GM21576 (cell line): ENCODE measurements around the gene CD3E.

ENCODE experiments used
- ATAC-seq: cut with Tn5 transposase; IDR thresholded peaks from one replicate; pipeline ENCODE4 v1.9.1; 2021; ENCODE audit warnings: mild to moderate bottlenecking, moderate library complexity; ENCODE audit not compliant: unreplicated experiment

CD3E gene

DNA sequence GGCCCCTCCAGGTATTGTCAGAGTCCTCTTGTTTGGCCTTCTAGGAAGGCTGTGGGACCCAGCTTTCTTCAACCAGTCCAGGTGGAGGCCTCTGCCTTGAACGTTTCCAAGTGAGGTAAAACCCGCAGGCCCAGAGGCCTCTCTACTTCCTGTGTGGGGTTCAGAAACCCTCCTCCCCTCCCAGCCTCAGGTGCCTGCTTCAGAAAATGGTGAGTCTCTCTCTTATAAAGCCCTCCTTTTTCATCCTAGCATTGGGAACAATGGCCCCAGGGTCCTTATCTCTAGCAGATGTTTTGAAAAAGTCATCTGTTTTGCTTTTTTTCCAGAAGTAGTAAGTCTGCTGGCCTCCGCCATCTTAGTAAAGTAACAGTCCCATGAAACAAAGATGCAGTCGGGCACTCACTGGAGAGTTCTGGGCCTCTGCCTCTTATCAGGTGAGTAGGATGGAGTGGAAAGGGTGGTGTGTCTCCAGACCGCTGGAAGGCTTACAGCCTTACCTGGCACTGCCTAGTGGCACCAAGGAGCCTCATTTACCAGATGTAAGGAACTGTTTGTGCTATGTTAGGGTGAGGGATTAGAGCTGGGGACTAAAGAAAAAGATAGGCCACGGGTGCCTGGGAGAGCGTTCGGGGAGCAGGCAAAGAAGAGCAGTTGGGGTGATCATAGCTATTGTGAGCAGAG lies at the start of gene CD3E:
TSS of gene CD3E (plus strand) at position 163 of the 681 bp plus-strand sequence. CDS start at position 386, 223 bp downstream.
- ATAC-seq: no peak

DNA sequence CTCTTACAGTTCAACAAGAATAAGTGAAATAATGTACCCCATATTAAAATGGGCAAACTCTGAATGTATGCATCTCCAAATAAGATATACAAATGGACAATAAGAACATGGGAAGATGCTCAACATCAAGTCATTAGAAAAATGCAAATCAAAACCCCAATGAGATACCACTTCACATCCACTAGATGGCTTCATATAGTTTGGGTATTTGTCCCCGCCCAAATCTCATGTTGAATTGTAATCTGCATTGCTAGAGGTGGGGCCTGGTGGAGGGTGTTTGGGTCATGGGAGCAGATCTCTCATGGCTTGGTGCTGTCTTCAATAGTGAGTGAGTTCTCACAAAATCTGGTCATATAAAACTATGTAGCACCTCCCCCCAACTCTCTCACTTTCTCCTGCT lies 46.1 kb upstream of the CD3E start:
- no peak for ATAC-seq

DNA sequence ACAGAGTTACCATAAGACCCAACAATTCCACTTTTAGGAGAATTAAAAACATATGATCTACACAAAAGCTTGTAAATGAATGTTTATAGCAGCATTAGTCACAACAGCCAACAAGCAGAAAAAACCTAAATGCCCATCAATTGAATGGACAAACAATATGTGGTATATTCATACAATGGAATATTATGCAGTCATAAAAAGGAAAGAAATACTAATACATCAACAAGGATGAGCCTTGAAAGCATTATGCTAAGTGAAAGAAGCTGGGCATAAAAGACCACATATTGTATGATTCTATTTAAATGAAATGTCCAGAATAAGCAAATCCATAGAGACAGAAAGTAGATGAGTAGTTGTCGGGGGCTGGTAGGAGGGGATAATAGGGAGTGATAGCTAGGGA lies 45.4 kb upstream of the CD3E start:
- no peak for ATAC-seq

DNA sequence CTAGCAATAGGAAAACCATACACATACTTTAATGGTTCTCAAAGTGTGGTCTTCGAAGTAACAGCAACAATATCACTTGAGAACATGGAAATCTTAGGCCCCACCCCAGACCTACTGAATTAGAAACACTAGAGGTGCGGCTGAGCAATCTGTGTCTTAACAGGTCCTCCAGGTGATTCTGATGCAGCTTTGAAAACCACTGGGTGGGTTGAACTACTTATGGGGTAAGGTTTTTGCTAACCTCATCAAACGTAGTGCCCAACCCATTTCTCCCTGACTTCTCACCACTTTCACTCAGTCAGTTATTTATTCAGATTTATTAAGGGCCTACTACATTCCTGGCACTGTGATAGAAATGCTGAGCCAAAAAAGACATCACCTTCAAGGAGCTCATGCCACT lies 44.2 kb upstream of the CD3E start:
- ATAC-seq: no peak

DNA sequence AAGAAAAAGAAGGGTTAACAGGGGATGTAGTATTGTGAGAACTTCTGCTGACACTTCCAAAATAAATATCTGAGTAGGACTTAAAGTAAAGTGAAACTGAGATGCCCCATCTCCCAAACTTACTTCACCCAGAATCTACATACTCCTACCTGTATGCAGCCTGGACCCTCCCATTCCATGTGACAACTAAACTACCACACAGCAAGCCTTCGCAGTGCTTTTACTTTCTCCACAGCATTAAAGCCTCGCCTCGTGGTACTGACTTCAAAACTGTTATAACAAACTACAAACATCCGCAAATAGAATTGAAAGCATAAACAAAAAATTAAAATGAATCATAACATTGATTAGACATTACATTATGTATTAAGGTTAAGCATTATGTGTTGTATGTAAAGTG lies 41.4 kb upstream of the CD3E start:
- ATAC-seq: no peak

DNA sequence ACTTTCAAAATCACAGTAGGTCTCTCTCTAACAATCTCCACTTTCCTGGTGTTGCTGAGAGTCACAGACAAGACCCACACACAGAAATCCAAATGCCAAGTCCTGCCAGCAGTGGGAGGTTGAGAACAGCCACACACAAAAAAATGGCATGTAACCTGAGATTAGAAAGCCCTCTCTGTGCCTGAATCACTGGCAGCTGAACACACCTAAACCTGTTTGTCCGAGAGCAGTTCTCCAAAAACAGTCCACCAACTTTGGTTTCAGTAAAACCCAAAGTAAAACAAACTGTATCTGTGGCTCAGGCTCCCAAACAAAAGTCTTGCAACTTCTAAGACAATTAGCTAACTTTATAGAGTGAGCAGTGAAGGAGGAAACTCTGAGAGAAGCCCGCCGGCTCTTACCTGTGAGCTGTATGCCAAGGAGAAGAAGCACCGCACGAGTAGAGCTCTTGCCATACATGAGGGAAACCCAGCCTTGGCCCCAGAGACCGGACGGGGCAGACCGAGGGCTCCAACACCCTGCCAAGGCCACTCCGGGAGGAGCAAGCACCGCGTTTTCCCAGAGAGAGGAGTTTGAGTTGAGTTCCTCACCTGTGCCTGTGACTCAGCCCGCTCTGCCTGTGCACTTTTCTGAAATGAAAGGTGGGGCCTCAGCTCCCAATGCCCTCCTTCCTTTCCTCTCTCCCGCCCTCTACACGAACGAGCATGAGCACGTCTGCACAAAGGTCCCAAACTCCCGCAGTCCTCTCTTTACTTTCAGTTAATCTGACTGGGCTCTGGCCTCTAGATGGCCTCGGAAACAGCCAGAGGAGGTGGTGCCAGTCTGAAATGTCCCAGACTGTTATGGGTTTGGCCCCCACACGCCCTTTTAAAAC lies 40.6 kb upstream of the CD3E start, which contains the start of gene MPZL2:
TSS of gene MPZL2 (minus strand) at position 603 of the 874 bp plus-strand sequence. CDS start at position 459, 144 bp downstream.
- ATAC-seq: no peak

DNA sequence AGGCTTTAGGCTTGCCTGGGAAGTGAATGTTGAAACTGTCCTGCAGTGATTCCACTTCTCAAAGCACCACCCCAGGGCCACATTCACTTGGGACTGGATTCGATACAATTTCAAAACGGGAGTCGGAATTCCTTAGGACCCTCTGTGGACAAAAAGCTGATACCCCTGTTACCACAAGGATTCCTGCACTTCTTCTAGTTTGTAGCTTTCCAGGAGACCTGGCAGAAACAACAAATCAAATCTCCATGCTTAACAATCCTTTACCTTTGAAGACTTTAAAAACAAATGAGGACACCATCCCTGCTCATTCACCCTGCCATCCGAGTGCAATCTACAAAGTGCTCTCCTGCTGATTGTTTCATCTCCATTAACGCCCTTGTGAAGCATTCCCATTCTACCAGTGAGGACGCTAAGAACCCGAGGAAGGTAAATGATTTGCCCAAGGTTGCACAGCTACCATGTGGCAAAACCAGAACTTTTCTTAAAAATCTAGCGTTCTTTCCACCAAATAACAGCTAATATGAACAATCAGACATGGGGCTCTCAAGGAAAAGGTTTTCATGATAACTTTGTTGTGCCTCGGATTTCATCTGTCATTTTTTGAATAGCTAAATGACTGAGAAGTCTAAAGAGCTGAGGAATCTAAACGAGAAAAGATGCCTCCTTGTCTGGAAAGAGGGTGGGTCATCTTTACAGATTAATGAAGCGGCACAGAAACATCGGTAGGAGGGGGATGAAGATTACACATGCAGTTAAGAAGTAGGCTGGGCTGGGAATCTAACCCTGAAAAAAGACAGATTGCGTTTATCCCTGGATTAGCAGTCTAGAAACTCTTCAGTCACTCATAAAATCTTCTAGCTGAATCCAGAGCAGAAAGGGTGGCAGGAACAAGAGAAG lies 39.7 kb upstream of the CD3E start:
- ATAC-seq: no peak

DNA sequence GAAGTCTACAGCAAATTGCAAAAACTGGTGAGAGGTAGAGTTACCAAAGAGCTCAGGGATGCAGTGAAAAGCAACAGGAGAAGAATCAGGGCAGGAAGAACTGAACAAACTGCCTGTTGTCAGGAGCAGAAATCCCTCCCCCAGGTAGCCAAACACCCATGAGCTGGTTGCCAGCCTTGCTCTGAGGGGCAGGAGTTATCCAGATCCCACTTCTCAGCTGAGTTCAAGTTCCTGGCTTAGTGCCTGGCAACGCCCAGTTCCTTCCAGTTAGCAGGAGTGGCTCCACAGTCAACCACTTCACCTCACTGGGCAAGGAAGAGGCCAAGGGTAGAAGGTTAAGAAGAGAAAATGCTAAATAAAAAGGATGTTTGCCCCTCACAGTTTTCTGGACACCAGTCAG lies 38.6 kb upstream of the CD3E start:
- no peak for ATAC-seq

DNA sequence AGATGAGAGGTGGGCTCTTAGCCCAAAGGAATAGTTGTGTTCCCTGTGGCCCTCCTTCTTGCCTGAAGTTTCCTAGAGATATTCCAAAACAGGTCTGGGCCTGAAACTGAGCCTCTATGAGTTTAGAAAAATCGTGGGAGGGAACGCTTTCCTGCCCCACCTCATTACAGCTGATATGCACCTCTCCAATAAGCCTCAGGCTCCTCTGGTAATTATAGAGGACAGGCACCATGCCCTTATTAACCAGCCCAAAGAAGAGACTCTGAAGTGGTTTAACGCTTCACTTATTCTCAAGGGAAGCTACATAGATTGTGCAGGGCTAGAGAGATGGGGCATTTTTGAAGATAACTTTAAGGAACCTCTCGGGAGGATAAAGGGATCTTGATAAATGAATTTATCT lies 37.0 kb upstream of the CD3E start:
- no peak for ATAC-seq

DNA sequence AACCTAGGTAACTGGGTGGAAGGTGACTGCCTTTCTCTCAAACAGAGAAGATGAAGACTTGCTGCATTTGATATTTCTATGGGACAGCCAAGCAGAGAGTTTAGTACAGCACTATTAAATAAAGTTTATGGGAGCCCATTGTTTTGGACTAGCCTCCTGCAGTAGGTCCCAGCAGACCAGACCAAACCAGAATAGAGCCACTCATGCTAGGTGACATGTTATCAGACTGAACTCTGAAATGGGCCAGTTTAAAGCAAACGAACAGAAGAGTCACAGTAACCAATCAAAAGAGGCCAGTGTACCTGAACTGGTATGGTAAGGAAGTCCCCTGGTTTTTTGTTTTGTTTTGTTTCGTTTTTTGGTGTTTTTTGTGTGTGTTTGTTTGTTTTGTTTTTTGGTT lies 32.5 kb upstream of the CD3E start:
- ATAC-seq: no peak

DNA sequence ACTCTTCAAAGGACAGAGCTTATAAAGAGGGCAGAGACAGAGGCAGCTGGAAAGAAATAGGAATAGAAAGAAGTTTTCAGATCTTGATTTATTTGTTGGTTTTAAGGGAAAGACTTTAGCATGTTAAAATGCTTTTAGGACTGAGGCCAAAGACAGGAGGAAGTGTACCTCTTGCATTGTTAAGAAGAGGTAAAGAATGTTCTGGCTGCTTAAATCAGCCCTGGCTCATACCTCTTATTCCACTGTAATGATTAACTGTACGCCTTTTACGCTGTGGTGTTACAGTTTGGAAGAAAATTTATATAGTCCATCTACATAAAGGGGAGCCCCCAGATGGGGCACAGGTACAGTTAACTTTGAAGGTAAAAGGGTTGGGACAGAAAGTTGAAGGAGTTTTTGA lies 30.3 kb upstream of the CD3E start:
- ATAC-seq: no peak

DNA sequence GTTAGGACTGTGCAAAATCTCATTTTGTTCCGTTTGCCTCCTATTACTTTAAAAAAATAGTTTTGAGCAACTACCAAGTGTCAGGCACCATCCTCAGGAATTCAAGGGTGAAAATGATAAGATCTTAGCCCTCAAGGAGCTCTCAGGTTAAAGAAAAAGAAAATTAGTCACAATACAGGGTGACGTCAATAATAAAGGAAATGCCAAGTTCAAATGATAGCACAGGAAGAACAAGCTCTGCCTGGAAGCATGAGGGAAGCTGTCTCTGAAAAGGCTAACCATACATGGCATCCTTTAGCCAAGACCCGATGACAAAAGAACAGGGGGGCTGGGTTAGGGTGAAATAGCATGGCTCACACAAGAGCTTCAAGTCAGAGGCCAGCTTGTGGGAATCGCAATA lies 29.4 kb upstream of the CD3E start:
- no peak for ATAC-seq

DNA sequence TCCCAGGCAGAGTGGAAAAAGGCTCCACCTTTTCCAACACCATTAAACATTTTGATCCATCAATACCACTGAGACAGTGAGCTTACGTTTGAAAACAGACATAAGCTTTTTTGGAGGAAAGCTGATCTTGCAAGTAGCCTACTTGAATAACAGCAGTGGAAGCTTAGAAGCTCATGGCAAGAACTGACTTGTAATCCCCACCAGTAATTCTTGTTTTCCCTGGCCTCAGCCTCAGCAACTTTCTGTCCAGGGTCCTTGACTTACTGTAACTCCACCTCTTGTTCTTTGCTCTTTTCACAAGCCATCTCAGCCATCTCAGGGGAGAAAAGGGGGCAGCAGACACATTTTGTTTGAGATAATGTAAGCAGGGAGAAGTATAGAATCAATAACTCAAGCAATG lies 28.1 kb upstream of the CD3E start:
- ATAC-seq: no peak

DNA sequence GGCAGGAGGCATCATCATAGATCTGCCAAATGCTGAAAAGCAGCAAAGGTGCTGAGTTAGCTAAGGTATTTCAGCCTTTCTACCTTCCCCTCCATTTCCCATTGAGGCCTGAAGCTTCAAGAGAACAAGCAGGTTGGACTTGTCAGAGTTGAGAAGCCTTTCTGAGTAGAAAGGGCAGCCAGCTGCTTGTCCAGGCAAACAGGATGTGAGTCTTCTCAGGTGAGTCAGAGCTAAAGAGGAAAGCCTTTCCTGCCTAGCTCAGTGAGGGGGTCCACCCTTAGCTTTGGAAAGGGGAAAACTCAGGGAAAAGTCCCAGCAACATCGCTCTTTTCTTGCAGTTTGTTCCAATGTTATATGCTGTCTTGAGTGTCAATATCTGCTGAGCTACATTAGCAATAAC lies 27.2 kb upstream of the CD3E start:
- no peak for ATAC-seq

DNA sequence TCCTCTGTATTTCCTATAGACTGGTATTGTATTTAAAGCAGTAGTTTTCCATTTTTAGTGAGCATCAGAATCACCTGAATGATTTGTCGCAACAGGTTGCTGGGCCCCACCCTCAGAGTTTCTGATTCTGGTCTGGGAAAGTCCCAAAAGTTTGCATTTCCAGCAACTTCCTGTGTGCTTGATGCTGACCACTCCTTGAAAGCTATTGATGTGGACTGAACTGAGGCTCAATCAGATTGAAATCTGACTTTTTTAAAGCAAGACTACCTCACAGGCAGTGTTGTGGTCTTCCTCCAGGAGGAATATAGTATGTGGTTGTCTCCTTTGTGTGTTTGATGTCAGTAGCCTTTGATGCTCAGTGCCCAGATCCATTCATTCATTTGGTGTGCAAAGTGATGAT lies 23.2 kb upstream of the CD3E start:
- ATAC-seq: no peak

DNA sequence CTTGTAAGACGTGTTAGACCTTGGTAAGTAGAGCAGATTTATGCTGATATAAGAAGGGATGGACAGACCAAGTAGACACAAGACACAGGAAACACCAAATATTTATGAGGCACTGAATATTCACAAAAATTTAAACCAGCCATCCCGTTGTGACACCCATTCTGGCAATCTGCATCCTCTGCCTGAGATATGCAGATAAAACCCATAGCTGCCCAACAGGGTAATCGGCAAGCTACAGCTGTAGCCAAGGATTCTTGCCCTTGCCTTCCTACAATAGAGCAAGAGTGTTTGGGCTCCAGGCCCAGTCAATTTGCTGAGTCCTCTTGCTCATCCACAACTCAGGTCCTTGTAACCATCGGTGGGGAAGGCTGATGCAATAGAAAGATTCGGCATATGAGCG lies 21.9 kb upstream of the CD3E start:
- ATAC-seq: no peak

DNA sequence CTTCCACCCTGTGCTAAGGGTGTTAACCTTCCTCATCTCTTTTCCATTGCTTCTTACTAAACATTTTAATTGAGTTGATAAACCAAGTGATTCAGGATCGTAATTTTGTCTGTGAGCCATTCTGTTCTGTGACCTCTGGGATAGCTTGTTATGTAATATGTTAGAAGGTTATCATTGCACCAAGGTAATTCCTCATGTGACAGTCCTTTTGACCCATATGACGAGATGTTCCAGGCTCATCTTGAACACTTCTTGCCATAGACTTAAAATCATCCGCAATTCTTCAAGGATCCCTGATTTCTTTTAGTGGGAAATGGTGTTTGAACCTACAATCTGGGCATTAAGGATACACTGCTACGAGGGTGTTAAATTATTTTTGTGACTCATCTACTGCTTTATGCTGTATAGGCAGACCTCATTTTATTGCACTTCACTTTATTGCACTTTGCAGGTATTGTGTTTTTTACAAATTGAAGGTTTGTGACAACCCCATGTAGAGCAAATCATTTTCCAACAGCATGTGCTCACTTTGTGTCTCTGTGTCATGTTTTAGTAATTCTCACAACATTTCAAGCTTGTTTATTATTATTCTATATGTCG lies 21.4 kb upstream of the CD3E start:
- no peak for ATAC-seq

DNA sequence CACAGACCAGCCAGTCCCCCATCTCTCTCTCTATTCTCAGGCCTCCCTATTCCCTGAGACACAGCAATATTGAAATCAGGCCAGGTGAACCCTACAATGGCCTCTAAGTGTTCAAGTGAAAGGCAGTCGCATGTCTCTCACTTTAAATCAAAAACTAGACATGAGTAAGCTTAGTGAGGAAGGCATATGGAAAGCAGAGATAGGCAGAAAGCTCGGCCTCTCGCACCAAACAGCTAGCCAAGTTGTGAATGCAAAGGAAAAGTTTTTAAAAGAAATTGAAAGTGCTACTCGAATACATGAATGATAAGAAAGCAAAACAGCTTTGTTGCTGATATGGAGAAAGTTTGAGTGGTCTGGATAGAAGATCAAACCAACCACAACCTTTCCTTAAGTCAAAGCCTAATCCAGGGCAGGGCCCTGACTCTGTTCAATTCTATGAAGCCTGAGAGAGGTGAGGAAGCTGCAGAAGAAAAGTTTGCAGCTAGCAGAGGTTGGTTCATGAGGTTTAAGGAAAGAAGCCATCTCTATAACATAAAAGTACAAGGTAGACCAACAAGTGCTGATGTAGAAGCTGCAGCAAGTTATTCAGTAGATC lies 20.7 kb upstream of the CD3E start:
- ATAC-seq: no peak

DNA sequence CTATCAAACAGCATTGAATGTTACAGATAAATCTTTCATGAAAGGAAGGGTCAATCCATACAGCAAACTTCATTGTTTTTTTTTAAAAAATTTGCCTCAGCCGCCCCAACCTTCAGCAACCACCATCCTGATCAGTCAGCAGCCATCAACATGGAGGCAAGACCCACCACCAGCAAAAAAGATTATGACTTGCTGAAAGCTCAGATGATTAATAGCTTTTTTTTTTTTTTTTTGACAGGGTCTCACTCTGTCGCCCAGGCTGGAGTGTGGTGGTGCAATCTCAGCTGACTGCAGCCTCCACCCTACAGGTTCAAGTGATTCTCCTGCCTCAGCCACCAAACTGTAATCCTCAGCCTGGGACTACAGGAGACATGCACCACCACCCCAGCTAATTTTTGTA lies 18.0 kb upstream of the CD3E start:
- ATAC-seq: no peak

DNA sequence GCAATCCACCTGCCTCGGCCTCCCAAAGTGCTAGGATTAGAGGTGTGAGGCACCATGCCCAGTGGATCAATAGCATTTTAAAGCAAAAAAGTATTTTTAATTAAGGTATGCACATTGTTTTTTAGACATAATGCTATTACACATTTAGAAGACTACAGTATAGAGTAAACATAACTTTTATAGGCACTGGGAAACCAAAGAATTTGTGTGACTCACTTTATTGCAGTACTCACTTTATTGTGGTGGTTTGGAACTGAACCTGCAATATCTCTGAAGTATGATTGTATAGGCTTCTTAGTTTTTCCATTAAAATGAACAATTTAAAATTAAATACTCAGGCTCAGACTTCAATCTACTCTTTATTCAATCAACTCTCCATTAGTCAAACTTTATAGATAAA lies 17.5 kb upstream of the CD3E start:
- no peak for ATAC-seq

DNA sequence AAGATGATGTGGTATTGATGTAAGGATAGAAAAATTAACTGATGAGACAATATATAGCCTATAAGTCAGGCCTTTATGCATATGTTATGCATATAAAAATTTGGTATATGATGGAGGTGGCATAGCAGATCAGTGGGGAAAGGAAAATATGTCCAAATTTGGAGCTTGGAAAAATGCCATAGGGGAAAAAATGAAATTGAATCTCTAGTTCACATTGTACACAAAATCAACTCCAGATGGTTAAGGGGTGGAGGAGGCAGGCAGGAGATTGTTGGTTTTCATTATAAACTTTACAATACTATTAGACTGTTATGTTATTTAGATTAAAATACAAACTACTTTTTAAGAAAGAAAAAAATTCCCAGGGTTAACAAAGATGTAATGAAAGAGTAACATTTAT lies 15.1 kb upstream of the CD3E start:
- no peak for ATAC-seq
